Panc1 (cell line): ENCODE measurements around the gene BMP7. TPM values are rescaled to one million over a fixed set of nuclear protein-coding genes. Genes with fewer than 3 reads are reported as not detected.

Experiments used
- ATAC-seq: fragments of 200-7000 bp; cut with Tn5 transposase; 2 replicates; pipeline ENCODE4 v1.9.1; 2020; ENCODE audit warnings: mild to moderate bottlenecking, moderate library complexity
- BruUV-seq: library from RNA; stranded (reverse); fragments of 400-500 nt; replicated peaks from 2 replicates; lab custom pipeline; 2021; lab: Mats Ljungman, UMichigan
- CTCF ChIA-PET: fragments of 300-600 bp; sonication (Branson Sonifier 250); formaldehyde crosslinking; loops from one replicate; lab custom pipeline; 2022; ENCODE audit warnings: antibody characterized with exemption; lab: Charles Lee
- POLR2A ChIA-PET: fragments of 300-600 bp; sonication (Branson Sonifier 250); formaldehyde crosslinking; loops from one replicate; lab custom pipeline; 2022; ENCODE audit warnings: antibody characterized with exemption; lab: Charles Lee
- DNase-seq: peaks from one replicate; pipeline ENCODE4 v3.0.0-alpha.2; 2010; ENCODE audit warnings: low read depth, low spot score
- H3K27ac ChIP-seq: 2 replicates; pipeline ENCODE4 v1.5.1; 2011; ENCODE audit warnings: mild to moderate bottlenecking, low read length, inconsistent platforms
- H3K27me3 ChIP-seq: fragments of 200-500 bp; sonication (Bioruptor generic); 2 replicates; pipeline ENCODE4 v1.6.0; 2014; ENCODE audit warnings: low read length, inconsistent platforms; ENCODE audit not compliant: control insufficient read depth, insufficient read depth
- H3K36me3 ChIP-seq: fragments of 200-500 bp; sonication (Bioruptor generic); 2 replicates; pipeline ENCODE4 v1.5.1; 2014; ENCODE audit warnings: inconsistent platforms, mild to moderate bottlenecking, low read length, moderate library complexity; ENCODE audit not compliant: control insufficient read depth, insufficient read depth
- H3K4me1 ChIP-seq: 2 replicates; pipeline ENCODE4 v1.5.1; 2011; ENCODE audit warnings: inconsistent platforms, mild to moderate bottlenecking, low read length, moderate library complexity; ENCODE audit not compliant: control insufficient read depth, insufficient read depth
- H3K4me3 ChIP-seq, 2 experiments: 2 replicates each; pipeline ENCODE4 v1.5.1; 2011 to 2012; ENCODE audit warnings: low read depth in 2 of 2, low read length in 2 of 2, mild to moderate bottlenecking in 2 of 2, inconsistent platforms in 1 of 2, moderate library complexity in 1 of 2
- H3K9me3 ChIP-seq: fragments of 200-500 bp; sonication (Bioruptor generic); 2 replicates; pipeline ENCODE4 v1.5.1; 2014; ENCODE audit warnings: low read depth, mild to moderate bottlenecking, inconsistent platforms, low read length, moderate library complexity; ENCODE audit not compliant: control insufficient read depth, insufficient read depth
- POLR2AphosphoS5 ChIP-seq: IDR thresholded peaks from 2 replicates; pipeline ENCODE4 v1.6.1; 2012; ENCODE audit warnings: mild to moderate bottlenecking, low read depth, low read length, moderate library complexity
- SIN3A ChIP-seq: IDR thresholded peaks from 2 replicates; pipeline ENCODE4 v1.6.1; 2012; ENCODE audit warnings: low read depth, mild to moderate bottlenecking, low read length, moderate library complexity, borderline replicate concordance; ENCODE audit not compliant: insufficient read depth
- in situ Hi-C: cut with HindIII; loops from 2 replicates; pipeline ENCODE4 v1.10.0; 2016; ENCODE audit warnings: low sequenced_read_pairs, low pct_unique_long_range_greater_than_20kb
- intact Hi-C: fragments of 100-400 bp; cut with micrococcal nuclease; formaldehyde crosslinking; loops from one replicate; pipeline ENCODE4 v1.10.0; 2022; ENCODE audit not compliant: unreplicated experiment
- total RNA-seq: library from RNA; stranded (reverse); gene quantifications from one replicate; pipeline ENCODE4 v1.2.1, GENCODE V29; 2021; ENCODE audit not compliant: unreplicated experiment
- TF ChIP-seq, protein P1 (sequence below), 2 experiments: IDR thresholded peaks; 2 replicates each; pipeline ENCODE4 v1.6.1; 2011 to 2012; ENCODE audit warnings: low read depth in 2 of 2, control low read depth in 1 of 2, low read length in 1 of 2, mild to moderate bottlenecking in 1 of 2, moderate library complexity in 1 of 2; ENCODE audit not compliant: insufficient read depth in 1 of 2
- TF ChIP-seq, protein P2 (sequence below): fragments of 450-650 bp; IDR thresholded peaks from 2 replicates; pipeline ENCODE4 v1.5.1; 2017; ENCODE audit warnings: mild to moderate bottlenecking

Gene BMP7
- total RNA-seq, 1 experiment from 2014 or later = 11.5 TPM

DNA sequence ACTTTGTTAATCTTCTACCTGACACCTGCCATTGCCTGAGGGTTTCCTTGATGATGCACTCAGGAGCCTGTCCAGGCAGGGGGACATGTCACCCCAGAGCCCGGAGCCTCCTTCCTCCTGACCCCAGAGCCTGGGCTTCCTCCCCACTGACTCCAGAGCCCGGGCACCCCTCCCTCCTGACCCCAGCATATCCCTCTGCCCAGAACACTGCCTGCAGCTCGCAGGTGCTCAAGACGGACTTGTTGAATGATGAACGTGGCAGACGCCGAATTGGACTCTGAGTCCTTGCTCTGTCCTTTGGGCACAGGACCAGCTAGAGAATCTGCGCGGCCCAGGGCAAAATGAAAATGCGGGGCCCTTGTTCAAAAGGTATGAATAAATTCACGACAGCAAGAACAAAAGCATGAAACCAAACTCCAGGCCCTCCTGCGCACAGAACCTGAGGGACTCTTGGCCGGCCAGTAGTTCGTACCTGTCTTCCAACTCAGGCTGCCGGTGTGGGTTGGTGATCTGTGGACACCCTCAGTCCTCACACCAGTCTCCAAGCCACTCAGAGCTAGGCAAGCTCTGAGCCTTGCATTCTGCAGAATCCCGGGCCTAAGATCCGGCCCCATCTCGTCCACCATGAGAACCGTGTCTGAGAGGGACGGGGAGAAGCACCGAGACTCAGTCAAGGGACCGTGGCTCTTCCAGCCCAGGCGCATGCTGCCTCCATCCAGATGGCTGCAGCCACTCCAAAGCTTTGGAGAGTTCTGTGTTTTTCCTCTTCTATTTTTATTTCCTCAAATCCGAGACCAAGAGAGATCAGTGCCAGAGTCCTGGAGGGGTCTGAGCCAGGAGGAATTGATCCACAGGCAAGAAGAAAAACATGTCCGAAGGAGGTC, 104.7 kb downstream of the BMP7 start:
- intact Hi-C loops = no loop called here
- H3K4me1 ChIP-seq = no peaks in the 10 kb centered on the region; the same call in 1 of the 2 replicates
- POLR2A ChIA-PET = no interaction called here
- H3K27me3 ChIP-seq = no peaks in the 10 kb centered on the region
- CTCF ChIA-PET = no interaction called here
- BruUV-seq = no TSS peak
- no peaks in the 10 kb centered on the region for H3K9me3 ChIP-seq
- no peak overlapping the region for H3K27ac ChIP-seq
- in situ Hi-C loops = no loop called here
- ATAC-seq (no peak), DNase-seq (no peak)
- H3K36me3 ChIP-seq = no peaks in the 10 kb centered on the region
- TF ChIP-seq, protein P1, sequence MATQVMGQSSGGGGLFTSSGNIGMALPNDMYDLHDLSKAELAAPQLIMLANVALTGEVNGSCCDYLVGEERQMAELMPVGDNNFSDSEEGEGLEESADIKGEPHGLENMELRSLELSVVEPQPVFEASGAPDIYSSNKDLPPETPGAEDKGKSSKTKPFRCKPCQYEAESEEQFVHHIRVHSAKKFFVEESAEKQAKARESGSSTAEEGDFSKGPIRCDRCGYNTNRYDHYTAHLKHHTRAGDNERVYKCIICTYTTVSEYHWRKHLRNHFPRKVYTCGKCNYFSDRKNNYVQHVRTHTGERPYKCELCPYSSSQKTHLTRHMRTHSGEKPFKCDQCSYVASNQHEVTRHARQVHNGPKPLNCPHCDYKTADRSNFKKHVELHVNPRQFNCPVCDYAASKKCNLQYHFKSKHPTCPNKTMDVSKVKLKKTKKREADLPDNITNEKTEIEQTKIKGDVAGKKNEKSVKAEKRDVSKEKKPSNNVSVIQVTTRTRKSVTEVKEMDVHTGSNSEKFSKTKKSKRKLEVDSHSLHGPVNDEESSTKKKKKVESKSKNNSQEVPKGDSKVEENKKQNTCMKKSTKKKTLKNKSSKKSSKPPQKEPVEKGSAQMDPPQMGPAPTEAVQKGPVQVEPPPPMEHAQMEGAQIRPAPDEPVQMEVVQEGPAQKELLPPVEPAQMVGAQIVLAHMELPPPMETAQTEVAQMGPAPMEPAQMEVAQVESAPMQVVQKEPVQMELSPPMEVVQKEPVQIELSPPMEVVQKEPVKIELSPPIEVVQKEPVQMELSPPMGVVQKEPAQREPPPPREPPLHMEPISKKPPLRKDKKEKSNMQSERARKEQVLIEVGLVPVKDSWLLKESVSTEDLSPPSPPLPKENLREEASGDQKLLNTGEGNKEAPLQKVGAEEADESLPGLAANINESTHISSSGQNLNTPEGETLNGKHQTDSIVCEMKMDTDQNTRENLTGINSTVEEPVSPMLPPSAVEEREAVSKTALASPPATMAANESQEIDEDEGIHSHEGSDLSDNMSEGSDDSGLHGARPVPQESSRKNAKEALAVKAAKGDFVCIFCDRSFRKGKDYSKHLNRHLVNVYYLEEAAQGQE (IDR thresholded peaks at IDR 0.05; ENCODE audit: insufficient read depth in 1 of 2, low read depth in 2 of 2, low read length in 1 of 2) = no peak
- no peak for TF ChIP-seq POLR2AphosphoS5
- TF ChIP-seq SIN3A = no peak
- no peak overlapping the region for H3K4me3 ChIP-seq

DNA sequence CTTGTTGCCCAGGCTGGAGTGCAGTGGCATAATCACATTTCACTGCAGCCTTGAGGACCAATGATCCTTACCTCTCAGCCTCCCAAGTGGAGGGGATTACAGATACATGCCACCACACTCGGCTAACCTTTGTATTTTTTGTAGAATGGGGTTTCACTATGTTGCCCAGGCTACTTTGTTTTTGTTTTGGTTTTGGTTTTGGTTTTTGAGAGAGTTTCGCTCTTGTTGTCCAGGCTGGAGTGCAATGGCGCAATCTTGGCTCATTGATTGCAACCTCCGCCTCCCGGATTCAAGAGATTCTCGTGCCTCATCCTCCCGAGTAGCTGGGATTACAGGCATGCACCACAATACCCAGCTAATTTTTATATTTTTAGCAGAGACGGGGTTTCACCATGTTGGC, 105.5 kb downstream of the BMP7 start:
- Histone ChIP-seq H3K36me3 (no peaks in the 10 kb centered on the region), H3K27me3 (no peaks in the 10 kb centered on the region), H3K27ac (no peak overlapping the region), H3K4me3 (no peak overlapping the region), H3K9me3 (no peaks in the 10 kb centered on the region), H3K4me1 (no peaks in the 10 kb centered on the region)
- no peak for ATAC-seq
- in situ Hi-C loops = no loop called here
- intact Hi-C loops = no loop called here
- DNase-seq = no peak
- TF ChIP-seq, protein P2, sequence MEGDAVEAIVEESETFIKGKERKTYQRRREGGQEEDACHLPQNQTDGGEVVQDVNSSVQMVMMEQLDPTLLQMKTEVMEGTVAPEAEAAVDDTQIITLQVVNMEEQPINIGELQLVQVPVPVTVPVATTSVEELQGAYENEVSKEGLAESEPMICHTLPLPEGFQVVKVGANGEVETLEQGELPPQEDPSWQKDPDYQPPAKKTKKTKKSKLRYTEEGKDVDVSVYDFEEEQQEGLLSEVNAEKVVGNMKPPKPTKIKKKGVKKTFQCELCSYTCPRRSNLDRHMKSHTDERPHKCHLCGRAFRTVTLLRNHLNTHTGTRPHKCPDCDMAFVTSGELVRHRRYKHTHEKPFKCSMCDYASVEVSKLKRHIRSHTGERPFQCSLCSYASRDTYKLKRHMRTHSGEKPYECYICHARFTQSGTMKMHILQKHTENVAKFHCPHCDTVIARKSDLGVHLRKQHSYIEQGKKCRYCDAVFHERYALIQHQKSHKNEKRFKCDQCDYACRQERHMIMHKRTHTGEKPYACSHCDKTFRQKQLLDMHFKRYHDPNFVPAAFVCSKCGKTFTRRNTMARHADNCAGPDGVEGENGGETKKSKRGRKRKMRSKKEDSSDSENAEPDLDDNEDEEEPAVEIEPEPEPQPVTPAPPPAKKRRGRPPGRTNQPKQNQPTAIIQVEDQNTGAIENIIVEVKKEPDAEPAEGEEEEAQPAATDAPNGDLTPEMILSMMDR = no peak
- CTCF ChIA-PET = no interaction called here
- BruUV-seq = no TSS peak
- POLR2A ChIA-PET = no interaction called here

DNA sequence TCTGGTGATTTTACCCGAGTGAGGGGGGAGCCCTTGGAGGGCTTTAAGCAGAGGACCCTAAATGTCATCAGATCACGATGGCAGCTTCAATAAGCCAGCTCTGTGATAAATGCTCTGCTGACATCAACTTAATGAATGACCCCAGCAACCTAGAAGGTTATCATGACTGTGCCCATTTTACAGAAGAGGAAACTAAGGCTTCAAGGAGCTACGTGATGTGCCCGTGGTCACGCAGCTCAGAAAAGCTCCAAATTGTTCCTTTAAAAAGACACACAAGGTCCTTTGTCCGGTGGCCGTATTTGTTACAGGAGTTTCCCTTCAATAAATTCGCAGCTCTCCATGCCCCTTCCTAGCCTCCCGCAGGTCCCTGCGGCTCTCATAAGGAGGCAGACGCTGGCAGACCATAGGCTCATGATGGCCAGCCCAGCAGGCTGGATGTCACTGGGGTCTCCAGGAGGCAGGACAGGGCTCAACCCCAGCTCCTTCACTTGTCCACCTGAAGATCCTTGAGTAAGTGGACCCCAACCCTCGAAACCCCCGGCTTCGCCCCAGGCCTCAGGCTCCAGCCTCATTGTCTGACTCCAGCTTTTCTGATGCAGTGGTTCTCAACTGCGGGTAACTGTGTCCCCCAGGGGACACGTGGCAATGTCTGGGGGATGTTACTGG, 106.4 kb downstream of the BMP7 start:
- H3K27me3 ChIP-seq = no peaks in the 10 kb centered on the region
- no peak overlapping the region for H3K4me3 ChIP-seq
- TF ChIP-seq, protein P1 (IDR thresholded peaks at IDR 0.05; ENCODE audit: insufficient read depth in 1 of 2, low read depth in 2 of 2, low read length in 1 of 2) = no peak
- TF ChIP-seq, protein P2 = no peak
- intact Hi-C loops = no loop called here
- POLR2A ChIA-PET = no interaction called here
- CTCF ChIA-PET = no interaction called here
- no peak for ATAC-seq
- H3K4me1 ChIP-seq = no peaks in the 10 kb centered on the region
- no peak for DNase-seq
- H3K9me3 ChIP-seq = no peaks in the 10 kb centered on the region
- no TSS peak for BruUV-seq
- H3K36me3 ChIP-seq = no peaks in the 10 kb centered on the region
- no peak overlapping the region for H3K27ac ChIP-seq
- in situ Hi-C loops = no loop called here
